Bronchial smooth muscle cell (primary cell): ENCODE measurements around the gene UBTD1. TPM values are rescaled to one million over a fixed set of nuclear protein-coding genes. Genes with fewer than 3 reads are reported as not detected.

Experiments
- total RNA-seq: library from RNA; depleted of rRNA; stranded (reverse); fragments of >200 nt; gene quantifications from 2 replicates; pipeline ENCODE4 v1.2.1, GENCODE V29; 2014

The UBTD1 gene, protein sequence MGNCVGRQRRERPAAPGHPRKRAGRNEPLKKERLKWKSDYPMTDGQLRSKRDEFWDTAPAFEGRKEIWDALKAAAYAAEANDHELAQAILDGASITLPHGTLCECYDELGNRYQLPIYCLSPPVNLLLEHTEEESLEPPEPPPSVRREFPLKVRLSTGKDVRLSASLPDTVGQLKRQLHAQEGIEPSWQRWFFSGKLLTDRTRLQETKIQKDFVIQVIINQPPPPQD
- total RNA-seq = 17.7 and 22.4 TPM in 2 replicates

DNA sequence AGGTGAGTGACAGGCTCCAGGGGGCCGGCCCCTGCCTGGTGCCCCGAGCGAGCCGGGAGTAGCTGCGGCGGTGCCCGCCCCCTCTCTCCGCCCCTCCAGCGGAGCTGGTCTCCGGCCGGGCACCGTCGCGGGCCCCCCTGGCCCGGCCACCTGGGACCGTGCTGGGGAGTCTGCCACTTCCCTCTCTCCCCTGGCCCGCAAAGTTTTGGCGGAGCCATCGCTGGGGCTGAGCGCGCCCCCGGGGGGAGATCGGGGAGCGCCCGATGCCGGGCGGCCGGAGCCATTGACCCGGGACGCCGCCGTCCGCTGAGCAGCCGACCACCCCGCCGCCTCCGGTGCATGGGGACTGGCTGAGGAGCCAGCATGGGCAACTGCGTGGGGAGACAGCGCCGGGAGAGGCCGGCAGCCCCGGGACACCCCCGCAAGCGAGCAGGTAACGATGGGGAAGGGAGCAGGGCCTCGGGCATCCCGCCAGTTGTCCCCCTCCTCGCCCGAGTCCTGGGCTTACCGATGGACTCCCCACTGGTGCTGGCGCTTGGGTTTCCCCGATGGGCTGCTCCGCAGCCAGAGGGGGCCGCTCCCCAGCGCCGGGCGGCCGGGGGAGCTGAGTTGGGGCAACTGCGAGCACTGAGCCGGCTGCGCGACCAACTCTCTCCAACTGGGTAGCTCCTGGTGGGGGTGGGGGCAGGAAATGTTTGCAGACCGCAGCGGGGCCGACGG is at the start of gene UBTD1:
UBTD1 (plus strand) TSS at position 84 of the 720 bp plus-strand sequence; CDS start at position 364, 280 bp downstream.

DNA sequence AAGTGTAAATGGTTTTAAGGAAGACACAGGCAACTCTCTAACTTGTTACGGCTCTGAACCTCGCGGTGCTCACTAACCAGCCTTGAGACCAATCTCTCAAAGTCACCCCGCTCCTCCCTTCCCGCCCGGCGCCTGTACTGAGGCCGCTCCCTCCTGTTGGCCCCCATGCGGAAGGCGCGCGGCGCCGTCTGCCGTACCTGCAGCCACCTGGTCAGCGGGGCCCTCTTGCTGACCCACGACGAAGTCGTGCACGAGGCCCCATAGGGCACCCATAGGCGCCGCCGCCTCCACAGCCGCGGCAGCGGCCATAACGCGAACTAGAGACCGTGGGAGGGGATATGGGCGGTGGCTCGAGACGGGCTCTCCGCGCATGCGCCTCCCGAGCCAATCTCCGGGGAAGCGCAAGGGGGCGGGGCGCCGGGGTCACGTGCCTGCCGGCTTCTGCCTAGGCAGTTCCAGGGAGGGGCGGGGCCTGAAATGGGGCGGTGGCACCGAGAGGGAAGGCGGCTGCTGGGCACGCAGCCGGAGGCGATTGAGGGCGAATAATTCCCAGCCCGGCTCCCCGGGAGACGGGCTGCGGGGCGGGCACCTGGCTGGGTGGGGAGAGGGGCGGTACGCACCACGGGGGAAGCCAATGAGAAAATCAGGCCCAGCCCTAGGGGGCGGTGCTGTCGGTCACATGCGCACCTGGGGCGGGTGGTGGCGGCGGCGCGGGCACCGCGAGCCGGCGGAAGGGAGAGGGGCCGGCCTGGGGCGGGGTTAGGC is 466 bp upstream of the UBTD1 start, which contains the start of gene MMS19:
MMS19 (minus strand) TSS at position 347 of the 765 bp plus-strand sequence; CDS start at position 309, 38 bp downstream.

DNA sequence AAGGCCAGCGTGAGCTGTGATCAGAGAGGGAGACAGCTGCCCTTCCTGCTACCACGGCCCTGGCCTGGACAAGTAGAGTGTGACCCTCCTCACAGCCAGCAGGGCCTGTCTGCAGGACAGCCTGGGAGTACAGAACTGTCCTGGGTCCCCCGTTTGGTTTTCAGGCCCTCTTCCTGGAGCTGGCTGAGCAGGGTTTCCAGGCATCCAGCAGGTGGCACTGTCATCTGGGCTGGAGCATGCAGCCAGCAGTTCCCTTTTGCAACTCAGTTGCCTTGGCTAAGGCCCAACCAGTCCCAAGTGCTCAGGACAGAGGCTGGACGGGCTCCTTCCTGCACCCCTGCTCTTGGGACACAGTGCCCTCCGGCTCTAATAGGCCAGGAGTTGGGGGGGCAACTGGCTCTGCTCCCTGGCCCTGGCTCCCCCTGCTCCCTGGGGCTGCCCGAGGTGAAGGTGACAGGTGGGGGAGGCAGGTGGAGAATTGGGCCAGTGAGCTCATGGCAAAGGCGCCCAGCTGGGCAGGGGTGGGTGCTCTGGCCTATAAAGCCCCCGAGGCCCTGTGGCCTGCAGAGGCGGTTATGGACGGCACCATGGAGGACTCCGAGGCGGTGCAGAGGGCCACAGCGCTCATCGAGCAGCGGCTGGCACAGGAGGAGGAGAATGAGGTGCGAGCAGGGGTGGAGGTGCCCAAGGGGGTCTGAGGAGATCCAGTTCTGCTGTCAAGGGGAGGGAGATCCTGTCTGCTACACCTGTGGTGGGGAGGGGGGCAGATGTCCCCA is 73.7 kb downstream of the UBTD1 start, which contains the start of gene ANKRD2:
ANKRD2 (plus strand) TSS at position 566 of the 776 bp plus-strand sequence; CDS start at position 576, 10 bp downstream.

DNA sequence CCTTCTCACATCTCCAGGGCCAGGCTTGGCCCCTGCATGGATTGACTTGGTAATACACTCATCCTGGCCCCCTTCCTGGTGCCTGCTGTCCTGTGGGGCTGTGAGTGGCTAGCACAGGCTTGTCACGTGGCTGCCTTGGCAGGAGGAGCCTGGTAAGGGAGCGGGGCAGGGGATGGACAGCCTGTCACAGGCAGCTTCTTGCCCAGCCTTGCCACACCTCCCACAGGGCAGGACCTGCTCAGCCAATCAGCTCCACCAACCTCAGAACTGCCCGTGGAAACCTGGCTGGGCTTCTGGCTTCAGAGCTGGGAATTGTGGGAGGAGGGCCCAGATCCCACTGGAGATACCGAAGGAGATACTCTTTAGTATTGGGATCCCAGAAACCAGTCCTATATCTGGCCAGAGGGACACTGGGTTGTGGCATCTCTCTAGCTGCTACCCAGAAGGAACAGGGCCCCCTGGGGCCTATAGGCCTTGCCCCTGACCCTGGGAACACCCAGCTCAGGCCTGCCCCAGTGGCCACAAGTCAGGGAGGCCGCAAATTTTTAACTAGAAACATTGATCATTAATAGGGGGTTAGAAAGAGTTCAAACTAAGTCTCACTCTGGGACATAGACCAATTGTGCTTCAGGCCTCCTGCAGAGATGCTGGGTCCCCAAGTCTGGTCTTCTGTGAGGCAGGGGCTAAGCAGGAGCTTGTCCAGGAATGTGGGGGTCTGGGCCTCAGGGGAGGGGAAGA is 85.5 kb downstream of the UBTD1 start, which contains the start of gene HOGA1:
HOGA1 (plus strand) TSS at position 330 of the 738 bp plus-strand sequence; CDS start at position 645, 315 bp downstream.

DNA sequence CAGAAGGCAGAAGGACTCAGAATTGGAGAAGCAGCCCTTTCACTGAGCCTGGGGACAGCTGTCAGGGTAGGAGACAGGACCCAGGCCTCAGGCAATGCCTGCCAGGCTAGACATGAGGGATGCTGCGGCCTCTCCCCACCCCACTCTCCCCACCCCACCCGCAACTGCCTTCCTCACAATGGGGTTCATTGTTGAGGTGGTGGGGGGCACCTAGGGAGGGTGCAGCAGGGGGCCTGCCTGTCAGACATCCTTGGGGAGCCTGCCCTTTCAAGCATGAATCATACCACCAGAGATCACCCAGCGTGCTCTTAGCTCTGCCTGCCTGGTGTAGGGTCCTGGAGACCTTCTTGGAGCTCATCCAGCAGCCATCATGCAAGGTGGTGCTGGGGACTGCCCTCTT is 90.8 kb downstream of the UBTD1 start, which contains the start of gene C10orf62:
C10orf62 (plus strand) TSS at position 243 of the 400 bp plus-strand sequence. CDS start 177 bp downstream, outside the sequence.

Other genes with a start within 250 kb of the UBTD1 start
- 3.8 and 4.1 TPM in 2 replicates for gene ARHGAP19, start 206.3 kb upstream of the UBTD1 start, total RNA-seq
- 2.2 and 2.4 TPM in 2 replicates for gene FRAT1, start 179.7 kb upstream of the UBTD1 start, total RNA-seq
- 2.7 and 3.9 TPM in 2 replicates for gene FRAT2, start 164.2 kb upstream of the UBTD1 start, total RNA-seq
- gene RRP12, start 97.6 kb upstream of the UBTD1 start, total RNA-seq = 8.4 and 8.7 TPM in 2 replicates
- gene PGAM1, start 72.7 kb upstream of the UBTD1 start, total RNA-seq = 172 and 252 TPM in 2 replicates
- gene EXOSC1, start 52.9 kb upstream of the UBTD1 start, total RNA-seq = 34.5 and 34.6 TPM in 2 replicates
- gene ZDHHC16, start 52.7 kb upstream of the UBTD1 start, total RNA-seq = 27.0 and 28.2 TPM in 2 replicates
- gene MMS19, start 502 bp upstream of the UBTD1 start, total RNA-seq = 46.0 and 46.5 TPM in 2 replicates
- gene ANKRD2, start 73.9 kb downstream of the UBTD1 start, total RNA-seq = 0.16 and 4.9 TPM in 2 replicates
- 0.34 and 1.4 TPM in 2 replicates for gene HOGA1, start 85.5 kb downstream of the UBTD1 start, total RNA-seq
- gene C10orf62, start 90.8 kb downstream of the UBTD1 start, total RNA-seq = not detected in 2 replicates
- 3.2 and 5.2 TPM in 2 replicates for gene MORN4, start 134.6 kb downstream of the UBTD1 start, total RNA-seq
- gene PI4K2A, start 141.7 kb downstream of the UBTD1 start, total RNA-seq = 9.8 and 14.0 TPM in 2 replicates
- 21.0 and 34.7 TPM in 2 replicates for gene AVPI1, start 188.3 kb downstream of the UBTD1 start, total RNA-seq
- 9.5 and 14.8 TPM in 2 replicates for gene MARVELD1, start 214.8 kb downstream of the UBTD1 start, total RNA-seq
- gene ZFYVE27, start 238.2 kb downstream of the UBTD1 start, total RNA-seq = 14.3 and 15.0 TPM in 2 replicates